ENCODE measurements around the gene SPON1.

DNA sequence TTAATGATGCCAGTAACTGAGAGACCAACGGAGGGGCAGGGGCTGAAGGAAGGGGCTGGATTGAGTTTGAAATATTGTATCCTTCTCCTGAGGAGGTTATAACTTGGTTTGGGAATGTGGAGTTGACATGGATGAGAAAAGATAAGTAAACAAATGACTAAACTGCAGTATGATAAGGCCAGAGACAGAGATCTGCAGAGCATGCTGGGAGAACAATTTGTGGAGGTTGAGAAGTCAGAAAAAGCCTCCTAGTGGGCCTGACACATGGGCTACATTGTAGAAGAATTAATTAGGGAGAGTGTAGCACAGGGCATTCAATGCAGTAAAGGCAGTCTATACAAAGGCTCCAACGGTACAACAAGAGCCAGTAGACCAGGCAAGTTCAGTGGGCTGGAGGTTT lies 55.9 kb downstream of the SPON1 start:
- TF ChIP-seq, protein P1, sequence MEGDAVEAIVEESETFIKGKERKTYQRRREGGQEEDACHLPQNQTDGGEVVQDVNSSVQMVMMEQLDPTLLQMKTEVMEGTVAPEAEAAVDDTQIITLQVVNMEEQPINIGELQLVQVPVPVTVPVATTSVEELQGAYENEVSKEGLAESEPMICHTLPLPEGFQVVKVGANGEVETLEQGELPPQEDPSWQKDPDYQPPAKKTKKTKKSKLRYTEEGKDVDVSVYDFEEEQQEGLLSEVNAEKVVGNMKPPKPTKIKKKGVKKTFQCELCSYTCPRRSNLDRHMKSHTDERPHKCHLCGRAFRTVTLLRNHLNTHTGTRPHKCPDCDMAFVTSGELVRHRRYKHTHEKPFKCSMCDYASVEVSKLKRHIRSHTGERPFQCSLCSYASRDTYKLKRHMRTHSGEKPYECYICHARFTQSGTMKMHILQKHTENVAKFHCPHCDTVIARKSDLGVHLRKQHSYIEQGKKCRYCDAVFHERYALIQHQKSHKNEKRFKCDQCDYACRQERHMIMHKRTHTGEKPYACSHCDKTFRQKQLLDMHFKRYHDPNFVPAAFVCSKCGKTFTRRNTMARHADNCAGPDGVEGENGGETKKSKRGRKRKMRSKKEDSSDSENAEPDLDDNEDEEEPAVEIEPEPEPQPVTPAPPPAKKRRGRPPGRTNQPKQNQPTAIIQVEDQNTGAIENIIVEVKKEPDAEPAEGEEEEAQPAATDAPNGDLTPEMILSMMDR (IDR thresholded peaks at IDR 0.05; ENCODE audit: low read depth, low read length, missing input control), result no peak
- TF ChIP-seq, protein P2, sequence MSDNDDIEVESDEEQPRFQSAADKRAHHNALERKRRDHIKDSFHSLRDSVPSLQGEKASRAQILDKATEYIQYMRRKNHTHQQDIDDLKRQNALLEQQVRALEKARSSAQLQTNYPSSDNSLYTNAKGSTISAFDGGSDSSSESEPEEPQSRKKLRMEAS (IDR thresholded peaks at IDR 0.05), result no peak
- TF ChIP-seq, protein P3, sequence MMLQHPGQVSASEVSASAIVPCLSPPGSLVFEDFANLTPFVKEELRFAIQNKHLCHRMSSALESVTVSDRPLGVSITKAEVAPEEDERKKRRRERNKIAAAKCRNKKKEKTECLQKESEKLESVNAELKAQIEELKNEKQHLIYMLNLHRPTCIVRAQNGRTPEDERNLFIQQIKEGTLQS (IDR thresholded peaks at IDR 0.05), result no peak
- TF ChIP-seq JUND (IDR thresholded peaks at IDR 0.05) (no peak), YY1 (IDR thresholded peaks at IDR 0.05) (no peak), RXRA (IDR thresholded peaks at IDR 0.05) (no peak), RAD21 (IDR thresholded peaks at IDR 0.05) (no peak), EGR1 (IDR thresholded peaks at IDR 0.05; ENCODE audit: low read depth in 2 of 2) (no peak), NR2F2 (IDR thresholded peaks at IDR 0.05) (no peak), TAF1 (conservative IDR thresholded peaks at IDR 0.05) (no peak)
- TF ChIP-seq, protein P4, sequence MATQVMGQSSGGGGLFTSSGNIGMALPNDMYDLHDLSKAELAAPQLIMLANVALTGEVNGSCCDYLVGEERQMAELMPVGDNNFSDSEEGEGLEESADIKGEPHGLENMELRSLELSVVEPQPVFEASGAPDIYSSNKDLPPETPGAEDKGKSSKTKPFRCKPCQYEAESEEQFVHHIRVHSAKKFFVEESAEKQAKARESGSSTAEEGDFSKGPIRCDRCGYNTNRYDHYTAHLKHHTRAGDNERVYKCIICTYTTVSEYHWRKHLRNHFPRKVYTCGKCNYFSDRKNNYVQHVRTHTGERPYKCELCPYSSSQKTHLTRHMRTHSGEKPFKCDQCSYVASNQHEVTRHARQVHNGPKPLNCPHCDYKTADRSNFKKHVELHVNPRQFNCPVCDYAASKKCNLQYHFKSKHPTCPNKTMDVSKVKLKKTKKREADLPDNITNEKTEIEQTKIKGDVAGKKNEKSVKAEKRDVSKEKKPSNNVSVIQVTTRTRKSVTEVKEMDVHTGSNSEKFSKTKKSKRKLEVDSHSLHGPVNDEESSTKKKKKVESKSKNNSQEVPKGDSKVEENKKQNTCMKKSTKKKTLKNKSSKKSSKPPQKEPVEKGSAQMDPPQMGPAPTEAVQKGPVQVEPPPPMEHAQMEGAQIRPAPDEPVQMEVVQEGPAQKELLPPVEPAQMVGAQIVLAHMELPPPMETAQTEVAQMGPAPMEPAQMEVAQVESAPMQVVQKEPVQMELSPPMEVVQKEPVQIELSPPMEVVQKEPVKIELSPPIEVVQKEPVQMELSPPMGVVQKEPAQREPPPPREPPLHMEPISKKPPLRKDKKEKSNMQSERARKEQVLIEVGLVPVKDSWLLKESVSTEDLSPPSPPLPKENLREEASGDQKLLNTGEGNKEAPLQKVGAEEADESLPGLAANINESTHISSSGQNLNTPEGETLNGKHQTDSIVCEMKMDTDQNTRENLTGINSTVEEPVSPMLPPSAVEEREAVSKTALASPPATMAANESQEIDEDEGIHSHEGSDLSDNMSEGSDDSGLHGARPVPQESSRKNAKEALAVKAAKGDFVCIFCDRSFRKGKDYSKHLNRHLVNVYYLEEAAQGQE (IDR thresholded peaks at IDR 0.05), result no peak
